Osteoblast (primary cell): ENCODE measurements around the gene BRD7. TPM values are rescaled to one million over a fixed set of nuclear protein-coding genes. Genes with fewer than 3 reads are reported as not detected.

Experiments used
- DNase-seq: peaks from one replicate; pipeline ENCODE4 v3.0.0; 2011; ENCODE audit warnings: low spot score, mixed read lengths; ENCODE audit not compliant: insufficient read length; ENCODE audit errors: missing footprints
- H2AFZ ChIP-seq: 2 replicates; pipeline ENCODE4 v1.6.0; 2011; ENCODE audit warnings: mild to moderate bottlenecking, low read length
- H3K27ac ChIP-seq: 2 replicates; pipeline ENCODE4 v1.5.1; 2011; ENCODE audit warnings: mild to moderate bottlenecking, low read depth, low read length, moderate library complexity
- H3K27me3 ChIP-seq: 2 replicates; pipeline ENCODE4 v1.6.0; 2012; ENCODE audit warnings: mild to moderate bottlenecking, control low read depth, inconsistent platforms, low read length, moderate library complexity; ENCODE audit not compliant: insufficient read depth
- H3K36me3 ChIP-seq: 2 replicates; pipeline ENCODE4 v1.5.1; 2011; ENCODE audit warnings: mild to moderate bottlenecking, low read length, control low read depth, moderate library complexity; ENCODE audit not compliant: insufficient read depth
- H3K4me1 ChIP-seq: 2 replicates; pipeline ENCODE4 v1.5.1; 2011; ENCODE audit warnings: mild to moderate bottlenecking, low read length, control low read depth, moderate library complexity; ENCODE audit not compliant: insufficient read depth
- H3K4me2 ChIP-seq: 2 replicates; pipeline ENCODE4 v1.6.0; 2011; ENCODE audit warnings: mild to moderate bottlenecking, low read length; ENCODE audit not compliant: insufficient read depth
- H3K4me3 ChIP-seq: fragments of 200-600 bp; sonication (generic); 3 replicates; pipeline ENCODE4 v1.5.1; 2012; ENCODE audit warnings: mild to moderate bottlenecking, low read length, inconsistent platforms; ENCODE audit not compliant: insufficient read depth
- H3K79me2 ChIP-seq: 2 replicates; pipeline ENCODE4 v1.6.0; 2012; ENCODE audit warnings: mild to moderate bottlenecking, low read length, control low read depth, inconsistent platforms; ENCODE audit not compliant: insufficient read depth
- H3K9me3 ChIP-seq: 2 replicates; pipeline ENCODE4 v1.5.1; 2011; ENCODE audit warnings: low read depth, low read length, control low read depth
- H4K20me1 ChIP-seq: 2 replicates; pipeline ENCODE4 v1.6.0; 2012; ENCODE audit warnings: mild to moderate bottlenecking, low read length, control low read depth; ENCODE audit not compliant: insufficient read depth
- total RNA-seq: library from RNA; depleted of rRNA; stranded (reverse); fragments of >200 nt; gene quantifications from 2 replicates; pipeline ENCODE4 v1.2.3, GENCODE V29; 2012
- TF ChIP-seq, protein P1 (sequence below): IDR thresholded peaks from 2 replicates; pipeline ENCODE4 v1.5.1; 2011; ENCODE audit warnings: mild to moderate bottlenecking, low read depth, low read length, moderate library complexity; ENCODE audit errors: extremely low read depth

BRD7 gene
- total RNA-seq, 1 donor, result 22.8 TPM

DNA sequence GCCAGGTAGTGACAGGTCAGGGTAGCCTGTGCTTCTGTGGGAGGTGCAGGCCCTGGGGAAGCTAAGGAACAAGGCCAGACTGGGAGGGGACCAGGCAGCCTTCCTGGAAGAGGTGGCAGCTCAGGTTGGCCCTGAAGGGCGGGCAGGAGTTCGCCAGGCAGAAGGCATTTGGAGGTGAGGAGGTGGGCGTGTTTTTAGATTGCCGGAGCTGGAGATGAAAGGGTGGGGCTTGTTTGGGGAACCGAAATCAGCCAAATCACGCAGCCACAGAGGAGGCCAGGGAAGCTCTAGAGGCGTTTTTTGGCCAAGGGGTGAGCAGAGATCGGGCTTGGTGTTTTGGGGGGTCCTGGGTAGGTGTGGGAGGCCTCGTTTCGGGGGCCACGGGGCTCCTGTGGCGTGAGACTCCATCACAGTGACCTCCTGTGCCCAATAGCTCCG lies 94.9 kb downstream of the BRD7 start:
- H3K36me3 ChIP-seq, result no peaks in the 10 kb centered on the region
- peaks cover 76% of the 10 kb centered on the region for H3K79me2 ChIP-seq

DNA sequence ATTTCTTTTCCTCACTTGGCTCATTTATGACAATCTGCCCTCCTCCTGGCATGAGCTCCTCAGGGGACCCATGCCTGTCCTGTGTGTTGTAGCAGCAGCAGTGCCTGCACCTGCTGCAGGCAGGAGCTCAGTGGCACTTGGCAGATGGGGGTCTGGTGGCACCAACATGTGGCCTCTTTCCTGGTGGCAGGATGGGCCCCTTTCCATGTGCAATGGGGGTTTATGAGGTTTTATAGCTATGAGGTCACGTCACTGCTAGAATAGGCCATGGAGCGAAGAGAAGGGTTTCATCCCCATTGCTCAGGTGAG lies 95.5 kb downstream of the BRD7 start:
- H3K9me3 ChIP-seq, result no peaks in the 10 kb centered on the region
- no peak overlapping the region for H3K4me3 ChIP-seq
- no peak overlapping the region for H3K4me2 ChIP-seq
- peaks cover 60% of the 10 kb centered on the region for H4K20me1 ChIP-seq
- H2AFZ ChIP-seq, result no peak overlapping the region
- peaks cover 77% of the 10 kb centered on the region for H3K79me2 ChIP-seq
- TF ChIP-seq, protein P1, sequence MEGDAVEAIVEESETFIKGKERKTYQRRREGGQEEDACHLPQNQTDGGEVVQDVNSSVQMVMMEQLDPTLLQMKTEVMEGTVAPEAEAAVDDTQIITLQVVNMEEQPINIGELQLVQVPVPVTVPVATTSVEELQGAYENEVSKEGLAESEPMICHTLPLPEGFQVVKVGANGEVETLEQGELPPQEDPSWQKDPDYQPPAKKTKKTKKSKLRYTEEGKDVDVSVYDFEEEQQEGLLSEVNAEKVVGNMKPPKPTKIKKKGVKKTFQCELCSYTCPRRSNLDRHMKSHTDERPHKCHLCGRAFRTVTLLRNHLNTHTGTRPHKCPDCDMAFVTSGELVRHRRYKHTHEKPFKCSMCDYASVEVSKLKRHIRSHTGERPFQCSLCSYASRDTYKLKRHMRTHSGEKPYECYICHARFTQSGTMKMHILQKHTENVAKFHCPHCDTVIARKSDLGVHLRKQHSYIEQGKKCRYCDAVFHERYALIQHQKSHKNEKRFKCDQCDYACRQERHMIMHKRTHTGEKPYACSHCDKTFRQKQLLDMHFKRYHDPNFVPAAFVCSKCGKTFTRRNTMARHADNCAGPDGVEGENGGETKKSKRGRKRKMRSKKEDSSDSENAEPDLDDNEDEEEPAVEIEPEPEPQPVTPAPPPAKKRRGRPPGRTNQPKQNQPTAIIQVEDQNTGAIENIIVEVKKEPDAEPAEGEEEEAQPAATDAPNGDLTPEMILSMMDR, result no peak
- no peaks in the 10 kb centered on the region for H3K4me1 ChIP-seq
- DNase-seq, result no peak
- no peaks in the 10 kb centered on the region for H3K36me3 ChIP-seq
- no peak overlapping the region for H3K27ac ChIP-seq
- no peaks in the 10 kb centered on the region for H3K27me3 ChIP-seq

More for the DNA sequence above, 94.9 kb downstream of the BRD7 start:
- H3K27ac ChIP-seq, result no peak overlapping the region
- H4K20me1 ChIP-seq, result peaks cover 60% of the 10 kb centered on the region
- no peaks in the 10 kb centered on the region for H3K9me3 ChIP-seq
- no peak overlapping the region for H2AFZ ChIP-seq
- TF ChIP-seq, protein P1, result no peak
- no peaks in the 10 kb centered on the region for H3K27me3 ChIP-seq
- H3K4me3 ChIP-seq, result no peak overlapping the region
- DNase-seq, result peak; percentile 54
- H3K4me2 ChIP-seq, result no peak overlapping the region
- H3K4me1 ChIP-seq, result no peaks in the 10 kb centered on the region

DNA sequence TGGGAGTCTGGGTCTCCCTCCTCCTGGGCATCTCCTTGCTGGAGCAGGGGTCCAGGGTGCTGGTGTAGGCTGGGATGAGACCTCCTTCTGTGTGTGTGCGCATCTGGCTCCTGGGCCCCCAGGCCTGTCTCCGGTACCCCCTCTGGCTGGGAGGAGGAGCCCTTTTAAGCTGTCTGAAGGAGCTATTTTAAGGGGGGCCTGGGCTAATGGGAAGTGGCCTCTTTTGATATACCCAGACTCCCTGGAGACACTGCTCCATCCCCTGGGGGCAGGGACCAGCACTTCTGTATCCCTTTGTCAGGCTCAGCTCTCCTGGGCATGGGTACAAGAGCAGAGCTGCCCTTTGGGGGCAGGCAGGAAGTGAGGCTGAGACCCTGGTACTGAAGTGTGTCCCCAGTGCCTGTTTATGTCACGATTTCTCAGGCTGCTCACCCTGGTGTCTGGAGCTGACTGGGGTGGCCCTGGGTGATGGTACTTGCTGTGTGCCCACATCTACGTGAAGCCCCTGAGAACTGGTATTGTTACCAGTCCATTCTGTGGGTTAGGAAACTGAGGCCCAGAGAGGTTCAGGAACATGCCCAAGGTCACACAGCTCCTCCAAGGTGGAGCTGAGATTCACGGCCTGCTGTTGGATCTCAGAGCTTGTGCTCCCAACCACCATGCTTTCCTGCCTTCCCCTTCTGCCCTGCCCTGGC lies 96.0 kb downstream of the BRD7 start:
- Histone ChIP-seq H3K9me3 (no peaks in the 10 kb centered on the region), H3K36me3 (no peaks in the 10 kb centered on the region), H3K27ac (no peak overlapping the region), H4K20me1 (peaks cover 60% of the 10 kb centered on the region), H3K4me2 (no peak overlapping the region), H3K27me3 (no peaks in the 10 kb centered on the region), H3K4me1 (no peaks in the 10 kb centered on the region), H3K4me3 (no peak overlapping the region), H3K79me2 (peaks cover 76% of the 10 kb centered on the region), H2AFZ (no peak overlapping the region)
- peak; percentile 71 for DNase-seq
- TF ChIP-seq, protein P1, result no peak

DNA sequence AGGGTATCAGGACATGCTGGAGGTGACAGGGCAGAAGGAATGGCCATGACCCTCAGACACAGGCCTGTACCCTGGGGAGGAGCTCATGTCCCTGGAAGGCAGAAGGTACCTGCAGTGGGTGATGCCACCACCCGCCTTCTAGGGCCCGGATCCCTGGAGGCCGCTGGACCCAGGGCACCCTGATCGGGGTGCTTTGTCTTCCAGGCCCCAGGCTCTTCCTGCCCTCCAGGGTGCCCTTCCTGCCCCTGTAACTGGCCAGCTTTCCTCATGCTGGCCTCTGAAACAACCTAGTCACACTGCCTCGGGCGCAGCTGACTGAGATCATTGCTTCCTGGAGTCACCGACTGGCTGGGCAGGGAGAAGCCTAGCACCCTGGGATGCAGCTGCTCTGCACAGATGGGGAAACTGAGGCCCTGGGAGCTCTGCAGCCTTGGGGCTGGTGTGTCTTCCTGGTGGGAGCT lies 96.6 kb downstream of the BRD7 start:
- Histone ChIP-seq H3K27ac (no peak overlapping the region), H4K20me1 (peaks cover 59% of the 10 kb centered on the region), H3K4me1 (peaks cover 1% of the 10 kb centered on the region), H3K36me3 (no peaks in the 10 kb centered on the region), H3K4me3 (no peak overlapping the region), H2AFZ (no peak overlapping the region), H3K79me2 (peaks cover 78% of the 10 kb centered on the region), H3K9me3 (no peaks in the 10 kb centered on the region), H3K4me2 (no peak overlapping the region), H3K27me3 (no peaks in the 10 kb centered on the region)
- peak; percentile 78 for DNase-seq
- TF ChIP-seq, protein P1, result no peak
